T-helper 1 cell treated with Interleukin-12 subunit alpha and Interleukin-12 subunit beta and Interleukin-4 antibody, amounts not matched to agents 30 μg/mL and 1 μg/mL, for 36 hours (primary cell): Measurements from ENCODE around the gene COL16A1.

Experiments used
- H3K27ac Mint-ChIP-seq: one replicate; pipeline ENCODE4 v1.8.0; 2021; ENCODE audit warnings: mild to moderate bottlenecking, mixed read lengths
- H3K27me3 Mint-ChIP-seq: one replicate; pipeline ENCODE4 v1.8.0; 2021; ENCODE audit warnings: low read depth, mixed read lengths
- H3K36me3 Mint-ChIP-seq: one replicate; pipeline ENCODE4 v1.8.0; 2021; ENCODE audit warnings: low read depth, mixed read lengths
- H3K4me1 Mint-ChIP-seq: one replicate; pipeline ENCODE4 v1.8.0; 2021; ENCODE audit warnings: low read depth, mixed read lengths
- H3K4me3 Mint-ChIP-seq: one replicate; pipeline ENCODE4 v1.8.0; 2021; ENCODE audit warnings: mild to moderate bottlenecking, moderate library complexity, mixed read lengths
- H3K9me3 Mint-ChIP-seq: one replicate; pipeline ENCODE4 v1.8.0; 2021; ENCODE audit warnings: mixed read lengths

The COL16A1 gene

GRCh38 chr1:31621498-31621820 is 82.4 kb downstream of the COL16A1 start:
- Mint-ChIP-seq H3K9me3 (no peaks in the 10 kb centered on the region), H3K4me1 (peaks cover 8% of the 10 kb centered on the region), H3K27ac (no peak overlapping the region)

DNA sequence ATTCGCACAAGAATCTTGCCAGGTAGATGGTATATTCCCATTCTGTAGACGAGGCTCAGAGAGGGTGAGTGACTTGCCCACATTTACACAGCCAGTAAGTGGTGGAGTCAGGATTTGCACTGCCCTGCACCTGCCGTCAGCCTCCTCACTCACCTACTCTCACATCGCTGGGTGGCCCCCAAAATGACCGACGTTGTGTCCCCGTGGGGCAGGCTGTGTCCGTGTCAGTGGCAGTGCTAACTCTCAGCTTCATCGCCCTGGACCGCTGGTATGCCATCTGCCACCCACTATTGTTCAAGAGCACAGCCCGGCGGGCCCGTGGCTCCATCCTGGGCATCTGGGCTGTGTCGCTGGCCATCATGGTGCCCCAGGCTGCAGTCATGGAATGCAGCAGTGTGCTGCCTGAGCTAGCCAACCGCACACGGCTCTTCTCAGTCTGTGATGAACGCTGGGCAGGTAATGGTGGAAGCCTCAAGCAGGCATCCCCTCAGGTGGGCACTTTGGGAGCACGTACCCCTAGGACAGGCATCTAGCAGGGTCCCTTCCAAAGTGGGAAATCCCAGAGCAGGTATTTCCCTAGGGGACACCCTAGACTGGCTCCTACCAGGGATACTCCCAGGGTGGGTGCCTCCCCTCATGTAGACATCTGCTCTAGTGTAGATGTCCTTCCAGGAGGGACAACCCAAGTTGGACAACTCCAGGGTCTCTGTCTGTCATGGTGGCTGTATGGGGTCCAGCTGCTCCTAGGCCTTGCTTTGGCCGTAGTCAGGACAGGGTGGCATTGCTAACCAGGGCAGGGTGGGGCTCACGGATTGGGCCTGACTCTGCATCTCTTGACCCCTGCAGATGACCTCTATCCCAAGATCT is 83.0 kb downstream of the COL16A1 start:
- Mint-ChIP-seq H3K27ac (no peak overlapping the region), H3K36me3 (peaks cover 2% of the 10 kb centered on the region), H3K4me1 (peaks cover 8% of the 10 kb centered on the region), H3K4me3 (no peak overlapping the region), H3K27me3 (peaks cover 32% of the 10 kb centered on the region), H3K9me3 (no peaks in the 10 kb centered on the region)

More at GRCh38 chr1:31621498-31621820, 82.4 kb downstream of the COL16A1 start:
- Mint-ChIP-seq H3K4me3 (no peak overlapping the region), H3K36me3 (peaks cover 2% of the 10 kb centered on the region), H3K27me3 (peaks cover 26% of the 10 kb centered on the region)

DNA sequence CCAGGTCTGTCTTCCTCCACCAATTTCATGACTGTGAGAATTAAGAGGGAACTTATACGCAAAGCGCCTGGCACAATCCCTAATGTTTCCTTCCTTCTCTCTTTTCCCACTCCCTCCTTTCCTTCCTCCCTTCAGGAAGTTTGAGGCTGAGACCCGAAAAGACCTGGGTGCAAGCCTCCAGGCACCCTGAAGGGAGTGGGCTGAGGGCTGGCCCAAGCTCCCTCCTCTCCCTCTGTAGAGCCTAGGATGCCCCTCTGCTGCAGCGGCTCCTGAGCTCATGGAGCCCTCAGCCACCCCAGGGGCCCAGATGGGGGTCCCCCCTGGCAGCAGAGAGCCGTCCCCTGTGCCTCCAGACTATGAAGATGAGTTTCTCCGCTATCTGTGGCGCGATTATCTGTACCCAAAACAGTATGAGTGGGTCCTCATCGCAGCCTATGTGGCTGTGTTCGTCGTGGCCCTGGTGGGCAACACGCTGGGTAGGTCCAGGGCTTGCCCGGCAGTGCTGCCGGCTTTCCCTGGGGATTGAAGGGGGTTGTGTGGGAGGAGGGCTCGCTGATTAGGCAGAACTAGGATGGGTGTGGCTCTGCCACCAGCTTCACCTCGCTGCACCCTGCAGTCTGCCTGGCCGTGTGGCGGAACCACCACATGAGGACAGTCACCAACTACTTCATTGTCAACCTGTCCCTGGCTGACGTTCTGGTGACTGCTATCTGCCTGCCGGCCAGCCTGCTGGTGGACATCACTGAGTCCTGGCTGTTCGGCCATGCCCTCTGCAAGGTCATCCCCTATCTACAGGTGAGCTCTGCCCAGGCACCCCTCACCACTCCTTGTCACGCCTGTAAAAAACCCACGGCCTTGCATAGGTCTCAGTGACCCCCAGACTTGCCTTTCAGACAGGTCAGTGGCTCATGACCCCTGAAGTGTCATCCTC is 84.6 kb downstream of the COL16A1 start:
- H3K27me3 Mint-ChIP-seq, result peaks cover 36% of the 10 kb centered on the region
- H3K9me3 Mint-ChIP-seq, result no peaks in the 10 kb centered on the region
- H3K27ac Mint-ChIP-seq, result no peak overlapping the region
- H3K4me1 Mint-ChIP-seq, result peaks cover 6% of the 10 kb centered on the region
- H3K4me3 Mint-ChIP-seq, result no peak overlapping the region
- H3K36me3 Mint-ChIP-seq, result peaks cover 2% of the 10 kb centered on the region

GRCh38 chr1:31617916-31618746 is 85.7 kb downstream of the COL16A1 start:
- Mint-ChIP-seq H3K4me1 (peaks cover 1% of the 10 kb centered on the region), H3K9me3 (no peaks in the 10 kb centered on the region), H3K27me3 (peaks cover 36% of the 10 kb centered on the region), H3K27ac (no peak overlapping the region), H3K4me3 (no peak overlapping the region), H3K36me3 (peaks cover 2% of the 10 kb centered on the region)

DNA sequence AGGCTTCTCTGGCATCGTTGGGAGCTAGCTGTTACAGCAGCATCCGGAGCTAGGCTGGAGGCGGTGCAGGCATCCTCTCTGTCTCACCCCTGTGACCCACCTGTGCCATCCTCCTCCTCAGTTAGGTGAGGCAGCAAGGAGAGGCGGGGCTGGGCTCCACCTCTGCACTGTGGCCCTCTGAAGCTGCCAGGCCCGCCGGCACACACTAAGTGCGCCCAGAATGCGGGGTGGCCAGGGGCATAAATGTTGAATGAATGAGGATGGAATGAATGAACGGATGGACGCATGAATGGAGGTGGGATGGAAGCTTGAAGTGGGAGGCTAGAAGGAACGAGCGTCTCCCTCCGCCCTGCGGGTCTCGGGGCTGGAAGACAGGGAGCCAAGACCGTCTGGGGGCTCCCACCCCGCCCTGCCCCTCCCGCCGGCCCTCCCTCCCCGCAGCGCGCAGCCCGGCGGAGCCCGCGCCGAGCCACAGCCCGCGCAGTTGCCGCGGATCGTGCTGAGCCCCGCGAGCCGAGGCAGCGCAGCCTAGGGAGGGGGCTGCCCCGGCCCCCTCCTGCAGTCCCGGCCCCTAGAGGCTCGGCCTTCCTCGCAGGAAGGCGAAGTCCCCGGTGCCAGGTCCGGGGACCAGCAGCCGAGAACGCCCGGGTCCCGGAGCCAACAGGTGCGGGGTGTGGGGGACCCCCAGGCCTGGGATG is 86.5 kb downstream of the COL16A1 start, which contains the start of gene HCRTR1:
Gene HCRTR1, plus strand, starts transcription at position 472 of the 698 bp plus-strand sequence. CDS start 1,504 bp downstream, outside the sequence.
- Mint-ChIP-seq H3K27ac (no peak within 1 kb of the TSS), H3K36me3 (peaks cover 2% of the 10 kb centered on the region), H3K27me3 (peaks cover 36% of the 10 kb centered on the region), H3K9me3 (no peaks in the 10 kb centered on the region), H3K4me3 (no peak within 1 kb of the TSS), H3K4me1 (peaks cover 1% of the 10 kb centered on the region)

DNA sequence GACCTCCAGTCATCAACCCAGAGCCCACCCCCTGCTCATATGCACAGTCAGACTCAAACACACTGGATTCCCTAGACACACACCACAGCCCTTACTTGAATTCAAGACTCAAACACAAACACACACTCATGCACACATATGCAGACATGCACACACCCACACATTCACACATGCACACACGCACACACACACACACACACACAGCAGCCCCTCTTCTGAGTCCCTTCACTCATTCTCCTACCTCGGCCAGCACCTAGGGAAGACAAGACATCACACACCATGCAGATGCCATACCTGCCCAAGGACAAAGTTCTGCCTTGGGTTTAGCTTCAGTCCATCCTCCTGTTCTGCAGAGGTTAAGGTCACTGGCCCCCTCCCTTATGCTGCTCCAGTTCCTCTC is 87.9 kb downstream of the COL16A1 start:
- no peak overlapping the region for H3K4me3 Mint-ChIP-seq
- H3K9me3 Mint-ChIP-seq, result no peaks in the 10 kb centered on the region
- H3K4me1 Mint-ChIP-seq, result no peaks in the 10 kb centered on the region
- H3K27ac Mint-ChIP-seq, result no peak overlapping the region
- H3K36me3 Mint-ChIP-seq, result peaks cover 2% of the 10 kb centered on the region
- peaks cover 40% of the 10 kb centered on the region for H3K27me3 Mint-ChIP-seq

- no peak overlapping the region for H3K4me3 Mint-ChIP-seq
- H3K27me3 Mint-ChIP-seq, result peaks cover 40% of the 10 kb centered on the region
- peaks cover 2% of the 10 kb centered on the region for H3K36me3 Mint-ChIP-seq
- no peak overlapping the region for H3K27ac Mint-ChIP-seq
- no peaks in the 10 kb centered on the region for H3K9me3 Mint-ChIP-seq
- H3K4me1 Mint-ChIP-seq, result no peaks in the 10 kb centered on the region
Measured at GRCh38 chr1:31615414-31615813, 88.4 kb downstream of the COL16A1 start.

DNA sequence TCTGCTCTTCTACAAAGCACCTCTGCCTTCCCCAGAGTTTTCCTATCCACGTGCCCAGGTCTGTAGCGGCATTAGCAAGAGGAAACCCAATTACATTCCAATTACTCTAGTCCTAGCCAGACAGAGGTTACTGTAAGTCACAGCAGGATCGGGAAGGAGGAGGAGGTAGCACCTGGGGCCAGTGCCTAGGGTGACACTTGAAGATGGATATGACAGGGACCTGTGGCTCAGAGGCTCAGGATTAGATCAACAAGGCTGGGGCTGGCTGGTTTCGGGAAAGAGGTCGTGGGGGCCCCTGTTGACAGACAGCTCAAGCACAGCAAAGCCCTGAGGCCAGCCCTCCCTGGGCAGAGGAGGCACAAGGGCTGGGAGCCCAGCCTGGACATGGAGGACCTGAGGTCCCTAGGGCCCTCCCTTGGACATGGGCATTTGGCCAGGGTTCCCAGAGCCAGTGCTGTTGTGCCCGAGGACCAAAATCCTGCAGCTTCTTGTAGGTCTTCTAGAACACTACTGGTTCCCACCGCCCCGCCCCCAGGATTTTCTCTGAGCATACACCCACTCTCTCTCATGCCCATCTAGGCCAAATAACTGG is 89.3 kb downstream of the COL16A1 start:
- Mint-ChIP-seq H3K9me3 (no peaks in the 10 kb centered on the region), H3K4me1 (no peaks in the 10 kb centered on the region), H3K27ac (no peak overlapping the region), H3K4me3 (no peak overlapping the region), H3K27me3 (peaks cover 37% of the 10 kb centered on the region), H3K36me3 (peaks cover 2% of the 10 kb centered on the region)

- H3K4me3 Mint-ChIP-seq, result no peak overlapping the region
- no peaks in the 10 kb centered on the region for H3K36me3 Mint-ChIP-seq
- peaks cover 11% of the 10 kb centered on the region for H3K27me3 Mint-ChIP-seq
- H3K27ac Mint-ChIP-seq, result no peak overlapping the region
- peaks cover 2% of the 10 kb centered on the region for H3K4me1 Mint-ChIP-seq
- no peaks in the 10 kb centered on the region for H3K9me3 Mint-ChIP-seq
Measured at GRCh38 chr1:31609514-31610118, 94.2 kb downstream of the COL16A1 start.

DNA sequence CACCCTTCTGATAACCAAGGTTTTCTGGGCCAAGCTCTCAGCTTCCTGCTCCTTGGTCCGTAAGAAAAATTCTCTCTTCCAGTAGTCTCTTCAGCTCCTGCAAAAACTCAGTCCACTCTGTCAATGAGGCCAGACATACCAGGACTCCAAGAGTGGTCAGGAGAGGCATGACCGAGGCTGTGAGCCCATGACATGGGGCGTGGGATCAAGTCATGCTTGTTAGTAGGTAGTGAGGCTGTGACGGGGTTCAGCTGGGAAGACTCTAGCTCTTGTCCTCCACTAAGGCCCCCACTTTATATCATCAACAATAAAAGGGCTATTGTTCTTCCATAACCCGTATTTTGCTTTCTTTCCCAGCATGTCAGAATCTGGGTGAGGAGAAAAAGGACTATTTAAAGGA is 96.5 kb downstream of the COL16A1 start:
- Mint-ChIP-seq H3K27me3 (peaks cover 20% of the 10 kb centered on the region), H3K9me3 (no peaks in the 10 kb centered on the region), H3K4me3 (no peak overlapping the region), H3K4me1 (peaks cover 2% of the 10 kb centered on the region), H3K27ac (no peak overlapping the region), H3K36me3 (no peaks in the 10 kb centered on the region)

DNA sequence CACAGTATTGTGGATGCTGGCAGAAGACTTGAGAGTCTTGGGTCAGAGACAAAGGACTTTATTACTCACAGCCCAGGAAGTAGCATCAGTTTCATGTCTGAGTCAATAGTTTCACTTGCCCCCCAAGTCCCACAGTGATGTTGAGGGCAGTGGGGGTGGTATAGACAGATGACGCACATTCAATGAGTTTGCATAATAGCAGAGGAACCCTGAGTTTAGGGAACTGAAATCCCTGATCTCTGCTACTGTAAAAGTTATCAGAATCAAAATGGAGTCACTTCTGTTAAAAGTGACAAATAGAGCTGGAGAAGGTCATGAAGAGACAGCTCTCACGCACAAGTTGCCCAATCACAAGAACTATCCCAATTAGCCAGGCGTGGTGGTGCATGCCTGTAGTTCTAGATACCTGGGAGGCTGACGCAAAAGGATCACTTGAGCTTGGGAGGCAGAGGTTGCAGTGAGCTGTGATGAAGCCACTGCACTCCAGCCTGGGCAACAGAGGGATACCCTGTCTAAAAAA is 97.8 kb downstream of the COL16A1 start:
- peaks cover 20% of the 10 kb centered on the region for H3K27me3 Mint-ChIP-seq
- H3K4me1 Mint-ChIP-seq, result peaks cover 2% of the 10 kb centered on the region
- no peak overlapping the region for H3K27ac Mint-ChIP-seq
- no peak overlapping the region for H3K4me3 Mint-ChIP-seq
- H3K9me3 Mint-ChIP-seq, result no peaks in the 10 kb centered on the region
- no peaks in the 10 kb centered on the region for H3K36me3 Mint-ChIP-seq
